ENCODE results near the gene CDKAL1.

CDKAL1 gene

GRCh38 chr6:20778459-20778858, 244.2 kb downstream of the CDKAL1 start:
- no peak for TF ChIP-seq CTCF (IDR thresholded peaks at IDR 0.05; ENCODE audit: insufficient read depth, low read length, poor library complexity, severe bottlenecking)
- no peak for DNase-seq (ENCODE audit: extremely low read depth, insufficient read length)
- Histone ChIP-seq H3K27me3 (replicated peaks; ENCODE audit: control insufficient read depth, insufficient read depth, low read length) (no peaks in the 10 kb centered on the region), H3K4me3 (replicated peaks; ENCODE audit: low read depth, low read length) (no peak overlapping the region), H3K36me3 (ENCODE audit: control insufficient read depth, insufficient read depth, low read length) (no peaks in the 10 kb centered on the region)

- no peaks in the 10 kb centered on the region for H3K36me3 ChIP-seq (ENCODE audit: control insufficient read depth, insufficient read depth, low read length)
- TF ChIP-seq CTCF (IDR thresholded peaks at IDR 0.05; ENCODE audit: insufficient read depth, low read length, poor library complexity, severe bottlenecking): no peak
- DNase-seq (ENCODE audit: extremely low read depth, insufficient read length): no peak
- H3K27me3 ChIP-seq (replicated peaks; ENCODE audit: control insufficient read depth, insufficient read depth, low read length): no peaks in the 10 kb centered on the region
- H3K4me3 ChIP-seq (replicated peaks; ENCODE audit: low read depth, low read length): no peak overlapping the region
Measured at GRCh38 chr6:20778912-20779311, 244.7 kb downstream of the CDKAL1 start.

GRCh38 chr6:20789162-20789561, 254.9 kb downstream of the CDKAL1 start:
- DNase-seq (ENCODE audit: extremely low read depth, insufficient read length): no peak
- Histone ChIP-seq H3K27me3 (replicated peaks; ENCODE audit: control insufficient read depth, insufficient read depth, low read length) (no peaks in the 10 kb centered on the region), H3K4me3 (replicated peaks; ENCODE audit: low read depth, low read length) (no peak overlapping the region), H3K36me3 (ENCODE audit: control insufficient read depth, insufficient read depth, low read length) (no peaks in the 10 kb centered on the region)
- no peak for TF ChIP-seq CTCF (IDR thresholded peaks at IDR 0.05; ENCODE audit: insufficient read depth, low read length, poor library complexity, severe bottlenecking)

GRCh38 chr6:20790032-20790791, 256.0 kb downstream of the CDKAL1 start:
- Histone ChIP-seq H3K36me3 (ENCODE audit: control insufficient read depth, insufficient read depth, low read length) (no peaks in the 10 kb centered on the region), H3K27me3 (replicated peaks; ENCODE audit: control insufficient read depth, insufficient read depth, low read length) (no peaks in the 10 kb centered on the region), H3K4me3 (replicated peaks; ENCODE audit: low read depth, low read length) (no peak overlapping the region)
- DNase-seq (ENCODE audit: extremely low read depth, insufficient read length): no peak
- TF ChIP-seq CTCF (IDR thresholded peaks at IDR 0.05; ENCODE audit: insufficient read depth, low read length, poor library complexity, severe bottlenecking): no peak

- Histone ChIP-seq H3K27me3 (replicated peaks; ENCODE audit: control insufficient read depth, insufficient read depth, low read length) (no peaks in the 10 kb centered on the region), H3K36me3 (ENCODE audit: control insufficient read depth, insufficient read depth, low read length) (no peaks in the 10 kb centered on the region), H3K4me3 (replicated peaks; ENCODE audit: low read depth, low read length) (no peak overlapping the region)
- no peak for TF ChIP-seq CTCF (IDR thresholded peaks at IDR 0.05; ENCODE audit: insufficient read depth, low read length, poor library complexity, severe bottlenecking)
- peak; percentile 8 for DNase-seq (ENCODE audit: extremely low read depth, insufficient read length)
Measured at GRCh38 chr6:20791074-20791473, 256.8 kb downstream of the CDKAL1 start.

GRCh38 chr6:20791944-20792343, 257.7 kb downstream of the CDKAL1 start:
- no peak for DNase-seq (ENCODE audit: extremely low read depth, insufficient read length)
- no peaks in the 10 kb centered on the region for H3K36me3 ChIP-seq (ENCODE audit: control insufficient read depth, insufficient read depth, low read length)
- H3K27me3 ChIP-seq (replicated peaks; ENCODE audit: control insufficient read depth, insufficient read depth, low read length): no peaks in the 10 kb centered on the region
- no peak overlapping the region for H3K4me3 ChIP-seq (replicated peaks; ENCODE audit: low read depth, low read length)
- TF ChIP-seq CTCF (IDR thresholded peaks at IDR 0.05; ENCODE audit: insufficient read depth, low read length, poor library complexity, severe bottlenecking): no peak
